HEK293 (cell line): ENCODE results near the gene DNMBP.

Experiments
- CTCF ChIA-PET: fragments of 350-600 bp; formaldehyde crosslinking; extraction: SDS; loops from one replicate; lab custom pipeline; 2021; ENCODE audit warnings: antibody characterized with exemption; lab: Yijun Ruan, JAX
- POLR2A ChIA-PET: fragments of 300-600 bp; formaldehyde crosslinking; extraction: SDS; loops from one replicate; lab custom pipeline; 2020; ENCODE audit warnings: antibody characterized with exemption, inconsistent platforms; lab: Yijun Ruan, JAX
- H3K27ac ChIP-seq: fragments of 200-500 bp; sonication (Bioruptor generic); 2 replicates; pipeline ENCODE4 v1.5.1; 2014; ENCODE audit warnings: low read depth, low read length, control low read depth, inconsistent platforms; ENCODE audit errors: extremely low read depth
- H3K36me3 ChIP-seq, 2 experiments: fragments of 200-500 bp in 1 of 2; sonication (Bioruptor generic) in 1 of 2; 1 replicate in 1 of 2; 2 replicates in 1 of 2; pipeline ENCODE4 v1.5.1; 2014 to 2017; ENCODE audit warnings: inconsistent platforms in 2 of 2, low read length in 2 of 2; ENCODE audit not compliant: control insufficient read depth in 2 of 2, insufficient read depth in 1 of 2
- H3K4me1 ChIP-seq: fragments of 200-500 bp; sonication (Bioruptor generic); 2 replicates; pipeline ENCODE4 v1.5.1; 2014; ENCODE audit warnings: mild to moderate bottlenecking, low read length, inconsistent platforms; ENCODE audit not compliant: control insufficient read depth, insufficient read depth
- H3K4me3 ChIP-seq: 2 replicates; pipeline ENCODE4 v1.5.1; 2011; ENCODE audit warnings: low read depth, mild to moderate bottlenecking, control low read depth, low read length, moderate library complexity
- H3K9me3 ChIP-seq: fragments of 200-500 bp; sonication (Bioruptor generic); 2 replicates; pipeline ENCODE4 v1.5.1; 2014; ENCODE audit warnings: low read depth, low read length, inconsistent platforms; ENCODE audit not compliant: control insufficient read depth, insufficient read depth
- BCL11B ChIP-seq: fragments of 450-650 bp; formaldehyde crosslinking; IDR thresholded peaks from 2 replicates; pipeline ENCODE4 v1.5.1; 2016; ENCODE audit warnings: low read depth, missing biosample characterization, missing genetic modification characterization
- GFI1B ChIP-seq: fragments of 450-650 bp; formaldehyde crosslinking; IDR thresholded peaks from 2 replicates; pipeline ENCODE4 v1.5.1; 2016; ENCODE audit warnings: missing biosample characterization, missing genetic modification characterization
- GLI2 ChIP-seq: fragments of 450-650 bp; formaldehyde crosslinking; IDR thresholded peaks from 2 replicates; pipeline ENCODE4; 2017; ENCODE audit warnings: missing biosample characterization, missing genetic modification characterization, low read depth, borderline replicate concordance
- OSR2 ChIP-seq: fragments of 450-650 bp; formaldehyde crosslinking; IDR thresholded peaks from 2 replicates; pipeline ENCODE4 v1.5.1; 2016; ENCODE audit warnings: missing biosample characterization, missing genetic modification characterization
- ZBTB7A ChIP-seq: fragments of 450-650 bp; formaldehyde crosslinking; IDR thresholded peaks from 2 replicates; pipeline ENCODE4 v1.5.1; 2016; ENCODE audit warnings: low read depth, missing biosample characterization, missing genetic modification characterization
- ZFP3 ChIP-seq: fragments of 450-650 bp; formaldehyde crosslinking; IDR thresholded peaks from 2 replicates; pipeline ENCODE4 v1.5.1; 2016; ENCODE audit warnings: low read depth, missing biosample characterization, missing genetic modification characterization
- ZFP37 ChIP-seq: fragments of 450-650 bp; formaldehyde crosslinking; IDR thresholded peaks from 2 replicates; pipeline ENCODE4 v1.5.1; 2016; ENCODE audit warnings: missing biosample characterization, missing genetic modification characterization
- ZIC2 ChIP-seq: fragments of 450-650 bp; formaldehyde crosslinking; IDR thresholded peaks from 2 replicates; pipeline ENCODE4 v1.5.1; 2016; ENCODE audit warnings: missing biosample characterization, missing genetic modification characterization
- ZNF169 ChIP-seq: fragments of 450-650 bp; formaldehyde crosslinking; IDR thresholded peaks from 2 replicates; pipeline ENCODE4 v1.5.1; 2016; ENCODE audit warnings: missing biosample characterization, missing genetic modification characterization
- ZNF214 ChIP-seq: fragments of 450-650 bp; formaldehyde crosslinking; IDR thresholded peaks from 2 replicates; pipeline ENCODE4 v1.5.1; 2017; ENCODE audit warnings: missing biosample characterization, mild to moderate bottlenecking, missing genetic modification characterization, borderline replicate concordance
- ZNF302 ChIP-seq: fragments of 450-650 bp; formaldehyde crosslinking; IDR thresholded peaks from 2 replicates; pipeline ENCODE4 v1.5.1; 2016; ENCODE audit warnings: missing biosample characterization, missing genetic modification characterization, low read depth
- ZNF354C ChIP-seq: fragments of 450-650 bp; formaldehyde crosslinking; IDR thresholded peaks from 2 replicates; pipeline ENCODE4 v1.5.1; 2016; ENCODE audit warnings: missing biosample characterization, missing genetic modification characterization, low read depth, borderline replicate concordance
- ZNF391 ChIP-seq: fragments of 450-650 bp; formaldehyde crosslinking; IDR thresholded peaks from 2 replicates; pipeline ENCODE4 v1.5.1; 2016; ENCODE audit warnings: low read depth, missing biosample characterization, missing genetic modification characterization, borderline replicate concordance
- ZNF48 ChIP-seq: fragments of 450-650 bp; formaldehyde crosslinking; IDR thresholded peaks from 2 replicates; pipeline ENCODE4 v1.5.1; 2016; ENCODE audit warnings: missing biosample characterization, missing genetic modification characterization
- ZNF501 ChIP-seq: fragments of 450-650 bp; formaldehyde crosslinking; IDR thresholded peaks from 2 replicates; pipeline ENCODE4 v1.5.1; 2016; ENCODE audit warnings: missing biosample characterization, missing genetic modification characterization
- ZNF571 ChIP-seq: fragments of 450-650 bp; formaldehyde crosslinking; IDR thresholded peaks from 2 replicates; pipeline ENCODE4 v1.5.0; 2017; ENCODE audit warnings: missing biosample characterization, missing genetic modification characterization
- ZNF626 ChIP-seq: fragments of 450-650 bp; sonication (Bioruptor Pico); formaldehyde crosslinking; IDR thresholded peaks from 2 replicates; pipeline ENCODE4 v1.5.1; 2018; ENCODE audit warnings: missing biosample characterization, missing genetic modification characterization, inconsistent platforms
- ZNF654 ChIP-seq: fragments of 450-650 bp; formaldehyde crosslinking; IDR thresholded peaks from 2 replicates; pipeline ENCODE4 v1.5.1; 2016; ENCODE audit warnings: low read depth, missing biosample characterization, missing genetic modification characterization
- ZNF785 ChIP-seq: fragments of 450-650 bp; formaldehyde crosslinking; IDR thresholded peaks from 2 replicates; pipeline ENCODE4 v1.5.1; 2016; ENCODE audit warnings: missing biosample characterization, missing genetic modification characterization
- ZSCAN30 ChIP-seq: fragments of 450-650 bp; IDR thresholded peaks from 2 replicates; pipeline ENCODE4 v1.5.1; 2018; ENCODE audit warnings: missing biosample characterization, mild to moderate bottlenecking, missing genetic modification characterization, moderate library complexity
- ZXDB ChIP-seq: fragments of 450-650 bp; formaldehyde crosslinking; IDR thresholded peaks from 2 replicates; pipeline ENCODE4 v1.5.1; 2016; ENCODE audit warnings: missing biosample characterization, missing genetic modification characterization
- TF ChIP-seq, protein P1 (sequence below): fragments of 450-650 bp; formaldehyde crosslinking; IDR thresholded peaks from 2 replicates; pipeline ENCODE4 v1.5.1; 2016; ENCODE audit warnings: missing biosample characterization, missing genetic modification characterization
- TF ChIP-seq, protein P2 (sequence below): fragments of 450-650 bp; formaldehyde crosslinking; IDR thresholded peaks from 2 replicates; pipeline ENCODE4 v1.5.1; 2016; ENCODE audit warnings: missing biosample characterization, missing genetic modification characterization
- TF ChIP-seq, protein P3 (sequence below): fragments of 450-650 bp; formaldehyde crosslinking; IDR thresholded peaks from 2 replicates; pipeline ENCODE4 v1.5.0; 2017; ENCODE audit warnings: missing biosample characterization, missing genetic modification characterization, borderline replicate concordance

DNMBP gene

GRCh38 chr10:99920901-99921300 is 88.8 kb downstream of the DNMBP start:
- TF ChIP-seq ZNF48 (tag by site-specific recombination) (no peak), ZNF214 (tag by site-specific recombination) (no peak), ZIC2 (tag by site-specific recombination) (no peak)
- TF ChIP-seq, protein P1, sequence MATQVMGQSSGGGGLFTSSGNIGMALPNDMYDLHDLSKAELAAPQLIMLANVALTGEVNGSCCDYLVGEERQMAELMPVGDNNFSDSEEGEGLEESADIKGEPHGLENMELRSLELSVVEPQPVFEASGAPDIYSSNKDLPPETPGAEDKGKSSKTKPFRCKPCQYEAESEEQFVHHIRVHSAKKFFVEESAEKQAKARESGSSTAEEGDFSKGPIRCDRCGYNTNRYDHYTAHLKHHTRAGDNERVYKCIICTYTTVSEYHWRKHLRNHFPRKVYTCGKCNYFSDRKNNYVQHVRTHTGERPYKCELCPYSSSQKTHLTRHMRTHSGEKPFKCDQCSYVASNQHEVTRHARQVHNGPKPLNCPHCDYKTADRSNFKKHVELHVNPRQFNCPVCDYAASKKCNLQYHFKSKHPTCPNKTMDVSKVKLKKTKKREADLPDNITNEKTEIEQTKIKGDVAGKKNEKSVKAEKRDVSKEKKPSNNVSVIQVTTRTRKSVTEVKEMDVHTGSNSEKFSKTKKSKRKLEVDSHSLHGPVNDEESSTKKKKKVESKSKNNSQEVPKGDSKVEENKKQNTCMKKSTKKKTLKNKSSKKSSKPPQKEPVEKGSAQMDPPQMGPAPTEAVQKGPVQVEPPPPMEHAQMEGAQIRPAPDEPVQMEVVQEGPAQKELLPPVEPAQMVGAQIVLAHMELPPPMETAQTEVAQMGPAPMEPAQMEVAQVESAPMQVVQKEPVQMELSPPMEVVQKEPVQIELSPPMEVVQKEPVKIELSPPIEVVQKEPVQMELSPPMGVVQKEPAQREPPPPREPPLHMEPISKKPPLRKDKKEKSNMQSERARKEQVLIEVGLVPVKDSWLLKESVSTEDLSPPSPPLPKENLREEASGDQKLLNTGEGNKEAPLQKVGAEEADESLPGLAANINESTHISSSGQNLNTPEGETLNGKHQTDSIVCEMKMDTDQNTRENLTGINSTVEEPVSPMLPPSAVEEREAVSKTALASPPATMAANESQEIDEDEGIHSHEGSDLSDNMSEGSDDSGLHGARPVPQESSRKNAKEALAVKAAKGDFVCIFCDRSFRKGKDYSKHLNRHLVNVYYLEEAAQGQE, result no peak
- TF ChIP-seq, all 188 proteins: peak for 0
- Histone ChIP-seq H3K27ac (no peak overlapping the region), H3K36me3 (no peaks in the 10 kb centered on the region), H3K4me3 (no peak overlapping the region), H3K9me3 (no peaks in the 10 kb centered on the region), H3K4me1 (peaks cover 6% of the 10 kb centered on the region; the same call in 1 of the 2 replicates)
- ChIA-PET POLR2A (no interaction called here), CTCF (interaction anchor here (1.0 to 1.6 kb wide), 2 partner anchors 89 to 125 kb away, joined by 3 to 4 read pairs; partner anchors contain the start of gene DNMBP)

- no peak overlapping the region for H3K4me3 ChIP-seq
- H3K36me3 ChIP-seq, result no peaks in the 10 kb centered on the region
- TF ChIP-seq, protein P2, sequence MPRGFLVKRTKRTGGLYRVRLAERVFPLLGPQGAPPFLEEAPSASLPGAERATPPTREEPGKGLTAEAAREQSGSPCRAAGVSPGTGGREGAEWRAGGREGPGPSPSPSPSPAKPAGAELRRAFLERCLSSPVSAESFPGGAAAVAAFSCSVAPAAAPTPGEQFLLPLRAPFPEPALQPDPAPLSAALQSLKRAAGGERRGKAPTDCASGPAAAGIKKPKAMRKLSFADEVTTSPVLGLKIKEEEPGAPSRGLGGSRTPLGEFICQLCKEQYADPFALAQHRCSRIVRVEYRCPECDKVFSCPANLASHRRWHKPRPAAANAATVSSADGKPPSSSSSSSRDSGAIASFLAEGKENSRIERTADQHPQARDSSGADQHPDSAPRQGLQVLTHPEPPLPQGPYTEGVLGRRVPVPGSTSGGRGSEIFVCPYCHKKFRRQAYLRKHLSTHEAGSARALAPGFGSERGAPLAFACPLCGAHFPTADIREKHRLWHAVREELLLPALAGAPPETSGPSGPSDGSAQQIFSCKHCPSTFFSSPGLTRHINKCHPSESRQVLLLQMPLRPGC (tag by site-specific recombination), result no peak
- no peak for TF ChIP-seq ZNF785 (tag by site-specific recombination)
- TF ChIP-seq ZFP3 (tag by site-specific recombination), result no peak
- TF ChIP-seq ZSCAN30 (tag by site-specific recombination), result no peak
- no peak for TF ChIP-seq ZNF626 (tag by site-specific recombination)
- no peak for TF ChIP-seq ZNF354C
- no peak for TF ChIP-seq ZNF654 (tag by site-specific recombination)
- TF ChIP-seq BCL11B (tag by site-specific recombination), result no peak
- TF ChIP-seq ZFP37 (tag by site-specific recombination), result no peak
- TF ChIP-seq ZNF391, result no peak
- TF ChIP-seq GFI1B (tag by site-specific recombination), result no peak
- POLR2A ChIA-PET, result no interaction called here
- H3K27ac ChIP-seq, result no peak overlapping the region
- H3K4me1 ChIP-seq, result peaks cover 6% of the 10 kb centered on the region; the same call in 1 of the 2 replicates
- CTCF ChIA-PET, result interaction anchor here (1.0 to 1.6 kb wide), 2 partner anchors 89 to 125 kb away, joined by 3 to 4 read pairs; partner anchors contain the start of gene DNMBP
- no peaks in the 10 kb centered on the region for H3K9me3 ChIP-seq
These were observed 89.3 kb downstream of the DNMBP start for GRCh38 chr10:99920486-99920885.

- H3K27ac ChIP-seq, result peak overlapping the region; percentile 53
- ChIA-PET CTCF (interaction anchor here (0.8 to 1.0 kb wide), 2 partner anchors 90 to 91 kb away, joined by 3 read pairs; partner anchors contain the start of gene DNMBP), POLR2A (no interaction called here)
- no peaks in the 10 kb centered on the region for H3K36me3 ChIP-seq
- H3K4me1 ChIP-seq, result peaks cover 6% of the 10 kb centered on the region; the same call in 1 of the 2 replicates
- no peaks in the 10 kb centered on the region for H3K9me3 ChIP-seq
- peak overlapping the region; percentile 1; the same call in 1 of the 2 replicates for H3K4me3 ChIP-seq
- no peak for TF ChIP-seq ZFP3 (tag by site-specific recombination)
- TF ChIP-seq OSR2 (tag by site-specific recombination), result no peak
- no peak for TF ChIP-seq ZNF571 (tag by site-specific recombination)
- no peak for TF ChIP-seq ZNF169 (tag by site-specific recombination)
- no peak for TF ChIP-seq GLI2 (tag by site-specific recombination)
- no peak for TF ChIP-seq ZNF302
- TF ChIP-seq ZNF501, result no peak
- TF ChIP-seq, protein P3, sequence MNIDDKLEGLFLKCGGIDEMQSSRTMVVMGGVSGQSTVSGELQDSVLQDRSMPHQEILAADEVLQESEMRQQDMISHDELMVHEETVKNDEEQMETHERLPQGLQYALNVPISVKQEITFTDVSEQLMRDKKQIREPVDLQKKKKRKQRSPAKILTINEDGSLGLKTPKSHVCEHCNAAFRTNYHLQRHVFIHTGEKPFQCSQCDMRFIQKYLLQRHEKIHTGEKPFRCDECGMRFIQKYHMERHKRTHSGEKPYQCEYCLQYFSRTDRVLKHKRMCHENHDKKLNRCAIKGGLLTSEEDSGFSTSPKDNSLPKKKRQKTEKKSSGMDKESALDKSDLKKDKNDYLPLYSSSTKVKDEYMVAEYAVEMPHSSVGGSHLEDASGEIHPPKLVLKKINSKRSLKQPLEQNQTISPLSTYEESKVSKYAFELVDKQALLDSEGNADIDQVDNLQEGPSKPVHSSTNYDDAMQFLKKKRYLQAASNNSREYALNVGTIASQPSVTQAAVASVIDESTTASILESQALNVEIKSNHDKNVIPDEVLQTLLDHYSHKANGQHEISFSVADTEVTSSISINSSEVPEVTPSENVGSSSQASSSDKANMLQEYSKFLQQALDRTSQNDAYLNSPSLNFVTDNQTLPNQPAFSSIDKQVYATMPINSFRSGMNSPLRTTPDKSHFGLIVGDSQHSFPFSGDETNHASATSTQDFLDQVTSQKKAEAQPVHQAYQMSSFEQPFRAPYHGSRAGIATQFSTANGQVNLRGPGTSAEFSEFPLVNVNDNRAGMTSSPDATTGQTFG (tag by site-specific recombination), result no peak
- TF ChIP-seq ZBTB7A (tag by site-specific recombination), result no peak
- TF ChIP-seq ZXDB, result no peak
These were observed 91.6 kb downstream of the DNMBP start for GRCh38 chr10:99917963-99918825.
